MM.1S (cell line): ENCODE results near the gene TUFT1.

Experiments used
- DNase-seq: peaks from one replicate; pipeline ENCODE4 v3.0.0-alpha.2; 2015
- H2AFZ ChIP-seq: fragments of 300-600 bp; sonication (generic); 2 replicates; pipeline ENCODE4 v1.6.0; 2016; ENCODE audit warnings: antibody characterized with exemption, low read length
- H3F3A ChIP-seq: fragments of 300-600 bp; sonication (generic); 2 replicates; pipeline ENCODE4 v1.6.1; 2016; ENCODE audit warnings: mild to moderate bottlenecking, antibody characterized with exemption, low read length, moderate library complexity, mixed read lengths; ENCODE audit not compliant: insufficient read depth
- H3K27ac ChIP-seq: fragments of 300-600 bp; sonication (generic); 2 replicates; pipeline ENCODE4 v1.5.1; 2016; ENCODE audit warnings: mild to moderate bottlenecking, low read length
- H3K27me3 ChIP-seq: fragments of 300-600 bp; sonication (generic); replicated peaks from 2 replicates; pipeline ENCODE4 v1.6.0; 2016; ENCODE audit warnings: low read length; ENCODE audit not compliant: insufficient read depth
- H3K36me3 ChIP-seq: fragments of 300-600 bp; sonication (generic); replicated peaks from 2 replicates; pipeline ENCODE4 v1.6.1; 2016; ENCODE audit warnings: mild to moderate bottlenecking, low read length, mixed read lengths; ENCODE audit not compliant: insufficient read depth
- H3K4me1 ChIP-seq: fragments of 300-600 bp; sonication (generic); 2 replicates; pipeline ENCODE4 v1.6.1; 2016; ENCODE audit warnings: low read length, mixed read lengths
- H3K4me2 ChIP-seq: fragments of 300-600 bp; sonication (generic); 2 replicates; pipeline ENCODE4 v1.6.0; 2016; ENCODE audit warnings: low read depth, low read length
- H3K4me3 ChIP-seq: fragments of 300-600 bp; sonication (generic); 2 replicates; pipeline ENCODE4 v1.5.1; 2016; ENCODE audit warnings: low read length, mixed read lengths
- H3K79me2 ChIP-seq: fragments of 300-600 bp; sonication (generic); 2 replicates; pipeline ENCODE4 v1.6.1; 2016; ENCODE audit warnings: mixed run types, low read length, mixed read lengths
- H3K9ac ChIP-seq: fragments of 300-600 bp; sonication (generic); 2 replicates; pipeline ENCODE4 v1.6.1; 2016; ENCODE audit warnings: low read length, mixed read lengths
- H3K9me2 ChIP-seq: fragments of 300-600 bp; sonication (generic); replicated peaks from 2 replicates; pipeline ENCODE4 v1.6.1; 2016; ENCODE audit warnings: mild to moderate bottlenecking, low read length, mixed read lengths; ENCODE audit not compliant: insufficient read depth
- H3K9me3 ChIP-seq: fragments of 300-600 bp; sonication (generic); replicated peaks from 2 replicates; pipeline ENCODE4 v1.6.1; 2016; ENCODE audit warnings: mild to moderate bottlenecking, low read length, mixed read lengths; ENCODE audit not compliant: insufficient read depth
- H4K20me1 ChIP-seq: fragments of 300-600 bp; sonication (generic); 2 replicates; pipeline ENCODE4 v1.6.1; 2016; ENCODE audit warnings: mild to moderate bottlenecking, low read length, moderate library complexity, mixed read lengths; ENCODE audit not compliant: insufficient read depth
- CTCF ChIP-seq: fragments of 300-600 bp; sonication (generic); IDR thresholded peaks from 2 replicates; pipeline ENCODE4 v1.5.1; 2016; ENCODE audit warnings: antibody characterized with exemption, low read length, mixed read lengths
- EZH2 ChIP-seq: fragments of 300-600 bp; sonication (generic); optimal IDR thresholded peaks from 2 replicates; pipeline ENCODE3; 2017; ENCODE audit warnings: low read depth, mild to moderate bottlenecking, antibody characterized with exemption, low read length, mixed read lengths
- EZH2phosphoT487 ChIP-seq: fragments of 300-600 bp; sonication (generic); IDR thresholded peaks from 2 replicates; pipeline ENCODE4 v1.6.1; 2018; ENCODE audit warnings: antibody characterized with exemption, low read length

Gene TUFT1

GRCh38 chr1:151604291-151604690 lies 64.2 kb downstream of the TUFT1 start:
- H3K27me3 ChIP-seq = no peaks in the 10 kb centered on the region
- no peak overlapping the region for H3K27ac ChIP-seq
- no peak overlapping the region for H3K9ac ChIP-seq
- no peak overlapping the region for H3K4me2 ChIP-seq
- no peak overlapping the region for H3K4me3 ChIP-seq
- H3K9me3 ChIP-seq = no peaks in the 10 kb centered on the region
- no peak overlapping the region for H2AFZ ChIP-seq
- no peaks in the 10 kb centered on the region for H3K79me2 ChIP-seq
- H3K4me1 ChIP-seq = no peaks in the 10 kb centered on the region
- H4K20me1 ChIP-seq = no peaks in the 10 kb centered on the region
- H3F3A ChIP-seq = no peaks in the 10 kb centered on the region
- DNase-seq = no peak
- H3K36me3 ChIP-seq = no peaks in the 10 kb centered on the region
- TF ChIP-seq EZH2phosphoT487 (no peak), CTCF (no peak), EZH2 (no peak)
- no peaks in the 10 kb centered on the region for H3K9me2 ChIP-seq

GRCh38 chr1:151606384-151606783 lies 66.3 kb downstream of the TUFT1 start:
- Histone ChIP-seq H3K4me2 (no peak overlapping the region), H3K9ac (no peak overlapping the region), H3K27me3 (no peaks in the 10 kb centered on the region), H3F3A (no peaks in the 10 kb centered on the region), H2AFZ (no peak overlapping the region), H3K9me3 (no peaks in the 10 kb centered on the region), H3K9me2 (no peaks in the 10 kb centered on the region), H3K27ac (no peak overlapping the region), H3K4me1 (peaks cover 4% of the 10 kb centered on the region), H3K79me2 (no peaks in the 10 kb centered on the region), H3K36me3 (no peaks in the 10 kb centered on the region), H4K20me1 (no peaks in the 10 kb centered on the region), H3K4me3 (no peak overlapping the region)
- no peak for TF ChIP-seq EZH2
- TF ChIP-seq EZH2phosphoT487 = no peak
- no peak for TF ChIP-seq CTCF
- no peak for DNase-seq

DNA sequence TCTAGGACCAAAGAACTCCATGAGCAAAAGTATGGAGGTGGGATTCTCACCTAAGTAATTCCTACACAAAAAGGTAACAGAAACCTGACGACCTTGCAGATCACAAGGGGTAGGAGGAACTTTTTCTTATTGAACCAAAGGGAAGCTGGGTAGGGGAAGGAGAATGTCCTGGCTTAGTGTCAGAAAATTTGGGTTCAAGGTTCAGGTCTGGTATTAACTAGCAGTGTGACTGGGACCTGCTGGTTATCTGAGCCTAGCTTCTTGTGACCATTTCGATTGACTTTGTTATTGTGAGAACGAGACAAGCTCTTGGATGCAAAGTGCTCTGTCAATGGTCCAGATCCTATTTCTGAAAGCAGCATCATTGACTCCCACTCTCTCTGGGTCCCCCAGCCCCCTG lies 66.7 kb downstream of the TUFT1 start:
- TF ChIP-seq CTCF (no peak), EZH2 (no peak), EZH2phosphoT487 (no peak)
- Histone ChIP-seq H3K9me3 (no peaks in the 10 kb centered on the region), H3K4me1 (peaks cover 6% of the 10 kb centered on the region), H4K20me1 (no peaks in the 10 kb centered on the region), H3K27me3 (no peaks in the 10 kb centered on the region), H3F3A (no peaks in the 10 kb centered on the region), H2AFZ (peak overlapping the region; percentile 11; the same call in 1 of the 2 replicates), H3K27ac (no peak overlapping the region), H3K9ac (no peak overlapping the region), H3K4me3 (no peak overlapping the region), H3K36me3 (no peaks in the 10 kb centered on the region), H3K4me2 (no peak overlapping the region), H3K9me2 (no peaks in the 10 kb centered on the region), H3K79me2 (no peaks in the 10 kb centered on the region)
- DNase-seq = no peak
